Measurements from ENCODE around the gene MARK4. TPM values are rescaled to one million over a fixed set of nuclear protein-coding genes. Genes with fewer than 3 reads are reported as not detected.

MARK4 gene
- total RNA-seq, 1 experiment from 2014 or later = 49.4 TPM

DNA sequence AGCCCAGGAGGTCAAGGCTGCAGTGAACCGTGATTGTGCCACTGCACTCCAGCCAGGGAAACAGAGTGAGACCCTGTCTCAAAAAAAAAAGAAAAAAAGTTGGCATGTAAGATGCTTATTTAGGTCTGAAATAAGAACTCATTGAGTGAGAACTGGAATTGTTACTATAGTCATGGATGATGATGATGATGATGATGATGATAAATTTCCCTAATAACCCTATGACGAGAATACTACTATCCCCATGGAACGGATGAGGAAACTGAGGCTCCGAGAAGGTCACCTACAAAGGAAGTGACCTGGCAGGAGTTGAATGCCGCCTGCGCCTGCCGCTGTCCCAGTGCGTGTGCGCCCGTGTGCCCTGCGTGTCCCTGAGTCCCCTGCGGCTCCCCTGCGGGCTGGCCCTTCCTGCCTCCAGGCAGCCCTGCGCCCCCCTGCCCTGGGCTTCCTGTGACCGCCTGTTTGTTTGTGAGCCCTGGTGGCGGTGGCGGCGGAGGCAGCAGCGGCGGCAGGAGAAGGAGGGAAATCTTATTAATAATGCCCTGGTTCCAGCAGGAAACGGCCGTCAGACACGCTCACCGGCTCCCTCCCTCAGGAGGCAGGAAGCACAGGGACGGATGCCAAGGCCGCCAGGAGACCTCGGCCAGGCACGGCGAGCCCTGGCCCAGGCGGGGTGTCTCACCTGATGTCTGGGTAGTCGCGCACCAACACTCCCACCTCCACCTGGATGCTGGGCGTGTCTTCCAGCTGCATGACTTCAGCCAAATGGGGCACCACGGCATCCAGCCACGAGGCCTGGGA is 35.5 kb upstream of the MARK4 start:
- peak overlapping the region; percentile 37; the same call in 1 of the 2 replicates for H3K4me3 ChIP-seq

DNA sequence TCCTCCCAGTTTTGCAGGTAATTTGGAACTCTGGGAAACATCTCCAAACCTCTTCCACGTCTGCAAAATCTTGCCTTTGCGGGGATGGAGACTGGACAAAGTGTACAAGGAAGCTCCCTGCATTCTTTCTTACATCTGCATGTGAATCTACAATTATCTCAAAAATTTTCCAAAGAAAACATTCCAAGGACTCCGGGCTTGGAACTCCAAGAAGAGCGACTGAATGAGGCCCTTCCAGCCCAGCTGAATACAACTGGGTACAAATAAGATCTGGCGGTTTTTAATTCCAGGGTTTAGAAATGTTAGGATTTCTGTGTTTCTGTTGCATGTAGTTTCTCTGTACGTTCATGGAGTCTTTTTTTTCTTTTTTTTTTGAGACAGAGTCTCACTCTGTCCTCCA is 34.4 kb upstream of the MARK4 start:
- no TSS peak for BruUV-seq (replicated peaks)

More for the DNA sequence above, 35.5 kb upstream of the MARK4 start:
- BruUV-seq (replicated peaks) = no TSS peak
- H3K79me2 ChIP-seq (ENCODE audit: low read depth) = no peaks in the 10 kb centered on the region
- peaks cover 7% of the 10 kb centered on the region; the same call in 1 of the 2 replicates for H3F3A ChIP-seq (ENCODE audit: insufficient read depth, low read depth)
- H3K36me3 ChIP-seq (ENCODE audit: low read depth) = no peaks in the 10 kb centered on the region
- DNase-seq = peak in 1 of 2 experiments; percentile 56
- ChIA-PET POLR2A (ENCODE audit: unreplicated experiment) (interaction anchor here (0.5 kb wide), 1 partner anchor 41 kb away, joined by 5 read pairs; no protein-coding TSS in a partner anchor), CTCF (no interaction called here)
- no peaks in the 10 kb centered on the region for H3K9me2 ChIP-seq (ENCODE audit: insufficient read depth)
- peaks cover 6% of the 10 kb centered on the region; the same call in 1 of the 2 replicates for H3K27me3 ChIP-seq (ENCODE audit: insufficient read depth, low read depth)
- H2AFZ ChIP-seq = peak overlapping the region; percentile 31; the same call in 1 of the 2 replicates
- TF ChIP-seq, protein P1, sequence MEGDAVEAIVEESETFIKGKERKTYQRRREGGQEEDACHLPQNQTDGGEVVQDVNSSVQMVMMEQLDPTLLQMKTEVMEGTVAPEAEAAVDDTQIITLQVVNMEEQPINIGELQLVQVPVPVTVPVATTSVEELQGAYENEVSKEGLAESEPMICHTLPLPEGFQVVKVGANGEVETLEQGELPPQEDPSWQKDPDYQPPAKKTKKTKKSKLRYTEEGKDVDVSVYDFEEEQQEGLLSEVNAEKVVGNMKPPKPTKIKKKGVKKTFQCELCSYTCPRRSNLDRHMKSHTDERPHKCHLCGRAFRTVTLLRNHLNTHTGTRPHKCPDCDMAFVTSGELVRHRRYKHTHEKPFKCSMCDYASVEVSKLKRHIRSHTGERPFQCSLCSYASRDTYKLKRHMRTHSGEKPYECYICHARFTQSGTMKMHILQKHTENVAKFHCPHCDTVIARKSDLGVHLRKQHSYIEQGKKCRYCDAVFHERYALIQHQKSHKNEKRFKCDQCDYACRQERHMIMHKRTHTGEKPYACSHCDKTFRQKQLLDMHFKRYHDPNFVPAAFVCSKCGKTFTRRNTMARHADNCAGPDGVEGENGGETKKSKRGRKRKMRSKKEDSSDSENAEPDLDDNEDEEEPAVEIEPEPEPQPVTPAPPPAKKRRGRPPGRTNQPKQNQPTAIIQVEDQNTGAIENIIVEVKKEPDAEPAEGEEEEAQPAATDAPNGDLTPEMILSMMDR (conservative IDR thresholded peaks at IDR 0.05) = no peak
- TF ChIP-seq EZH2 (IDR thresholded peaks at IDR 0.05; ENCODE audit: low read depth) = no peak
- intact Hi-C loops (cut with micrococcal nuclease; ENCODE audit: unreplicated experiment) = no loop called here
- no peaks in the 10 kb centered on the region for H3K4me1 ChIP-seq (replicated peaks; ENCODE audit: insufficient read depth)
- H3K27ac ChIP-seq = no peak overlapping the region
- H3K9me3 ChIP-seq (ENCODE audit: insufficient read depth, low read depth) = no peaks in the 10 kb centered on the region
- no peaks in the 10 kb centered on the region for H4K20me1 ChIP-seq (ENCODE audit: insufficient read depth)
- peak overlapping the region; percentile 73 for H3K4me2 ChIP-seq

DNA sequence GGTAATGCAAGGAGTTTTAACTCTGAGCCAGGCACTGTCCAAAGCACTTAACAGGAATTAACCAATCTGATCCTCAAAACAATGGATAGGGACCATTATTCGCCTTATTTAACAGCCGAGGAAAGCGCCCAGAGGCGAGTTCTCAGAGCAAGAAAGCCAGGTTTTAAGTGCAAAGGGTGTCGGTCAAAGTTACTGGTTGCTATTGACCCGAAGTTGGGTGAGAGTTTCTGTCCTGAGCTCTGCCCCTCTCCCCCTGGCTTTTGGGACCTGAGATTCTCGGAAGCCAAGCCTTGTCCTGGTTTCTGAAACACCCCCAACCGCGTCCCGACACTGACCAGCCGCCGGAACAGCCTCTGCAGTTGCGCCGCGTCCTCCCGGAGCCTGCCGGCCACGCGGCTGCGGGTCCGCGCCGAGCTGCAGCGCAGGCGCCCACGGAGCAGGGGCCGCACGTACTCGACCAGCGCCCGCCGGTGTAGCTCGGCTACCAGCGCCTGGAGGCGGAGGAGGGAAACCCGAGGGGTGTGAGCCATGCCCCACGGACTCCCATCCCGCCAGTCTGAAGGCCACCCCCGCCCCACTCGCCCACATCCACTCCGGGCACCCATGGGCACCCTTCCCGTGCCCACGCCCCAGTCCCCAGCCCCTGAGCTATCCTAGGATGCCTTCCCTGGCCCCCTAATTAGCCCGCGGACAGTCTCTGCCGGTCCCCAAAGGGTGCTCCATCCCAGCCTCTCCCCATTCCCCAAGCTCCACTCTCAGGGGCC is 33.7 kb upstream of the MARK4 start:
- CTCF ChIA-PET = no interaction called here
- Histone ChIP-seq H3K36me3 (ENCODE audit: low read depth) (no peaks in the 10 kb centered on the region), H2AFZ (no peak overlapping the region), H3K9me2 (ENCODE audit: insufficient read depth) (no peaks in the 10 kb centered on the region), H3K27ac (no peak overlapping the region), H3K4me3 (no peak overlapping the region), H3F3A (ENCODE audit: insufficient read depth, low read depth) (peaks cover 7% of the 10 kb centered on the region; the same call in 1 of the 2 replicates), H3K27me3 (ENCODE audit: insufficient read depth, low read depth) (peaks cover 15% of the 10 kb centered on the region), H3K4me2 (no peak overlapping the region), H3K9me3 (ENCODE audit: insufficient read depth, low read depth) (no peaks in the 10 kb centered on the region), H3K79me2 (ENCODE audit: low read depth) (no peaks in the 10 kb centered on the region), H4K20me1 (ENCODE audit: insufficient read depth) (no peaks in the 10 kb centered on the region), H3K4me1 (replicated peaks; ENCODE audit: insufficient read depth) (no peaks in the 10 kb centered on the region)
- POLR2A ChIA-PET (ENCODE audit: unreplicated experiment) = no interaction called here
- TF ChIP-seq, protein P1 (conservative IDR thresholded peaks at IDR 0.05) = no peak
- TF ChIP-seq EZH2 (IDR thresholded peaks at IDR 0.05; ENCODE audit: low read depth) = no peak
- no peak for DNase-seq
- no TSS peak for BruUV-seq (replicated peaks)
- intact Hi-C loops (cut with micrococcal nuclease; ENCODE audit: unreplicated experiment) = no loop called here

More for the DNA sequence above, 34.4 kb upstream of the MARK4 start:
- H3K4me2 ChIP-seq = no peak overlapping the region
- TF ChIP-seq, protein P1 (conservative IDR thresholded peaks at IDR 0.05) = no peak
- no peak for TF ChIP-seq EZH2 (IDR thresholded peaks at IDR 0.05; ENCODE audit: low read depth)
- H3K79me2 ChIP-seq (ENCODE audit: low read depth) = no peaks in the 10 kb centered on the region
- no peak overlapping the region for H2AFZ ChIP-seq
- no peak for DNase-seq
- intact Hi-C loops (cut with micrococcal nuclease; ENCODE audit: unreplicated experiment) = no loop called here
- peaks cover 15% of the 10 kb centered on the region for H3K27me3 ChIP-seq (ENCODE audit: insufficient read depth, low read depth)
- no peak overlapping the region for H3K4me3 ChIP-seq
- ChIA-PET CTCF (no interaction called here), POLR2A (ENCODE audit: unreplicated experiment) (interaction anchor here (0.7 kb wide), 1 partner anchor 300 kb away, joined by 9 read pairs; no protein-coding TSS in a partner anchor)
- H3K9me2 ChIP-seq (ENCODE audit: insufficient read depth) = no peaks in the 10 kb centered on the region
- H3K36me3 ChIP-seq (ENCODE audit: low read depth) = no peaks in the 10 kb centered on the region
- no peaks in the 10 kb centered on the region for H3K9me3 ChIP-seq (ENCODE audit: insufficient read depth, low read depth)
- peaks cover 7% of the 10 kb centered on the region; the same call in 1 of the 2 replicates for H3F3A ChIP-seq (ENCODE audit: insufficient read depth, low read depth)
- H4K20me1 ChIP-seq (ENCODE audit: insufficient read depth) = no peaks in the 10 kb centered on the region
- H3K4me1 ChIP-seq (replicated peaks; ENCODE audit: insufficient read depth) = no peaks in the 10 kb centered on the region
- no peak overlapping the region for H3K27ac ChIP-seq
